Progenitor cell of endocrine pancreas (in vitro differentiated cells): ENCODE results near the gene RAB11FIP4. TPM values are rescaled to one million over a fixed set of nuclear protein-coding genes. Genes with fewer than 3 reads are reported as not detected.
A peak's percentile ranks its signal among the peaks of the same experiment; 100 is the strongest.

ENCODE experiments used
- DNase-seq: peaks from one replicate; pipeline ENCODE4 v3.0.0; 2021; ENCODE audit warnings: low spot score; ENCODE audit not compliant: unreplicated experiment
- H3K27ac Mint-ChIP-seq: 2 replicates; pipeline ENCODE4 v1.8.0; 2021; ENCODE audit warnings: mild to moderate bottlenecking, moderate library complexity, mixed read lengths
- H3K27me3 Mint-ChIP-seq: 2 replicates; pipeline ENCODE4 v1.8.0; 2021; ENCODE audit warnings: mixed read lengths
- H3K36me3 Mint-ChIP-seq: 2 replicates; pipeline ENCODE4 v1.8.0; 2022; ENCODE audit warnings: mixed read lengths; ENCODE audit not compliant: insufficient read depth
- H3K4me1 Mint-ChIP-seq: 2 replicates; pipeline ENCODE4 v1.8.0; 2021; ENCODE audit warnings: low read depth, mixed read lengths
- H3K4me3 Mint-ChIP-seq: 2 replicates; pipeline ENCODE4 v1.8.0; 2021; ENCODE audit warnings: low read depth, mild to moderate bottlenecking, moderate library complexity, mixed read lengths
- H3K9me3 Mint-ChIP-seq: 2 replicates; pipeline ENCODE4 v1.8.0; 2021; ENCODE audit warnings: low read depth, mixed read lengths
- total RNA-seq: library from RNA; stranded (reverse); gene quantifications from 2 replicates; pipeline ENCODE4 v1.2.1, GENCODE V29; 2021
- TF ChIP-seq, protein P1 (sequence below): fragments of 200-600 bp; sonication (generic); IDR thresholded peaks from one replicate; pipeline ENCODE4 v1.5.0; 2021; ENCODE audit warnings: antibody characterized with exemption, mild to moderate bottlenecking; ENCODE audit not compliant: unreplicated experiment

RAB11FIP4 gene
- total RNA-seq, 1 donor from 2014 or later, result 65.5 TPM

DNA sequence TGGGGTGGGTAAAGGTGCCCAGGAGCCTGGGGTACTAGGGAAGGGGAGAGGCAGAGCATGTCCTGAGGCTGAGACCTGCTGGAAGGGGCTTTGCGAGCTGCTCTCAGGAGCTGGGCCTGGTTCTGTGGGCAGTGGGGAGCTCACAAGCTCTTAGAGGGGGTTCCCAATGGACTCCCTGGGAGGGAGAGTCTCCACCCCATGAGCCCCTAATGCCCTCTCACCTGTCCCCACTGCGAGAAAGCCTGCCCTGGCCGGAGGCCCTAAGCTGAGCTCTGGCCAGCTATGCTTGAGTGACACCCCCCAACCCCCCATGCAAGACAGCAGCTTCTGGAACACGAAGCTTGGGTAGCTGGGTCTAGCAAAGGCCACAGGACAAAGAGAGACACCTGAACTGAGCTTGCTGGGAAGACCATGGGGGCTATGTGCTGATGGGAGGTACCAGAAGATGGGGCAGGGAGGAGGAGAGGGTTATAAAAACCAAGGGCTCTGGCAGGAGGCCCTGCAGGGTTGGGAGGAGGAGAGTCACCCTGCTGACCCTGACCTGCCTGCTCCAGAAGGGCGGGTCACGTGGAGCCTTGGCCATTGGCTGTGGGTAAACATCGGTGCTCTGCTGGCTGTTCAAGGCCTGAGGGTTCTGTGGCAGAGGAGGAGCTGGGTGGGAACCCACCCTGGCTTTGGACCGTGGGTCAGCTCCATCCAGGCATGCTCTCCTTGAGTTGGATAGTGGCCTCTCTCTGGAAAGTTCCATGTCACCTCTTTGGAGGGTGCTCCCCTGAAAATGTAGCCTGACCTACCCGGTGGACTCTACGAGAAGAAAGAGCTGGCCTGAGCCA is 106.7 kb downstream of the RAB11FIP4 start:
- no peaks in the 10 kb centered on the region for H3K36me3 Mint-ChIP-seq

DNA sequence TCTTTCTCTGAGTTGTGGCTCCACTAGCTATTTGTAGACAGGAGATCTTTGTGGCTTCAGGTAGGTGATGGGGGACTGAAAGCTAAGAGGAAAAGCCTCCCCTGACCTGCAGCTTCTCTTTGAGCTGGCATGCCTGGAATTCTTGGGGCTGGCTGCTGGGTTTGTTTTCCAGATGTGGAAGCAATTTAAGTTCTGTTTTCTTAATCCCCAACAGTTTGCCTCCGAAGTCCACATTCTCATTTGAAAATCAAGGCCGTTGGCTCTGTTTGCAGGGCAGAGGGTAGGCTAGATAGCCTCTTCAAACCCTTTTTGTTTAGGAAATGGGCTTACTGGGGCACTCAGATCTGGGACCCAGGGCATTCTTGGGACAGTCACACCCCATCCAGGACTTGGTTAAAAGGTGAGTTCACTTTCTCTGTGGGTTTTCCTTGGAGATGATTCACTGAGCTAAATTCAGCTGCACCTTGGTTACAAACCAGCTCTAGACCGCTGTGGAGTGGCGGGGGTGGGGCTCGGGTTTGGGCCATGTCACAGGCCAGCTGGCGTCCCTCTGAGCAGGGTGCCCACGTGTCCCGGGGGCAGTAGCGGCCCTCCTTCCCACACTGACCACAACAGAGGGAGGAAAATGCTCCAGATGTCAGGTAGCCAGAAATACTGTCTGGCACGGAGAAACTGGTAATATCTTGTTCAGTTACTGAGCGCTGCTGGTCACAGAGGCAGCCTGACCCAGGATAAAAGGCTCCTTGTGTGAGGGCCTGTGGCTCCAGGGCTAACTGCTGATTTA is 108.5 kb downstream of the RAB11FIP4 start:
- peak overlapping the region; percentile 82 for H3K27ac Mint-ChIP-seq
- no peak for DNase-seq
- H3K4me3 Mint-ChIP-seq, result no peak overlapping the region
- H3K36me3 Mint-ChIP-seq, result no peaks in the 10 kb centered on the region
- peaks cover 33% of the 10 kb centered on the region for H3K4me1 Mint-ChIP-seq
- H3K27me3 Mint-ChIP-seq, result no peaks in the 10 kb centered on the region
- TF ChIP-seq, protein P1, sequence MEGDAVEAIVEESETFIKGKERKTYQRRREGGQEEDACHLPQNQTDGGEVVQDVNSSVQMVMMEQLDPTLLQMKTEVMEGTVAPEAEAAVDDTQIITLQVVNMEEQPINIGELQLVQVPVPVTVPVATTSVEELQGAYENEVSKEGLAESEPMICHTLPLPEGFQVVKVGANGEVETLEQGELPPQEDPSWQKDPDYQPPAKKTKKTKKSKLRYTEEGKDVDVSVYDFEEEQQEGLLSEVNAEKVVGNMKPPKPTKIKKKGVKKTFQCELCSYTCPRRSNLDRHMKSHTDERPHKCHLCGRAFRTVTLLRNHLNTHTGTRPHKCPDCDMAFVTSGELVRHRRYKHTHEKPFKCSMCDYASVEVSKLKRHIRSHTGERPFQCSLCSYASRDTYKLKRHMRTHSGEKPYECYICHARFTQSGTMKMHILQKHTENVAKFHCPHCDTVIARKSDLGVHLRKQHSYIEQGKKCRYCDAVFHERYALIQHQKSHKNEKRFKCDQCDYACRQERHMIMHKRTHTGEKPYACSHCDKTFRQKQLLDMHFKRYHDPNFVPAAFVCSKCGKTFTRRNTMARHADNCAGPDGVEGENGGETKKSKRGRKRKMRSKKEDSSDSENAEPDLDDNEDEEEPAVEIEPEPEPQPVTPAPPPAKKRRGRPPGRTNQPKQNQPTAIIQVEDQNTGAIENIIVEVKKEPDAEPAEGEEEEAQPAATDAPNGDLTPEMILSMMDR, result no peak
- no peaks in the 10 kb centered on the region for H3K9me3 Mint-ChIP-seq

More for the DNA sequence above, 106.7 kb downstream of the RAB11FIP4 start:
- no peak overlapping the region for H3K4me3 Mint-ChIP-seq
- TF ChIP-seq, protein P1, result no peak
- DNase-seq, result no peak
- no peak overlapping the region for H3K27ac Mint-ChIP-seq
- H3K9me3 Mint-ChIP-seq, result no peaks in the 10 kb centered on the region
- peaks cover 43% of the 10 kb centered on the region for H3K4me1 Mint-ChIP-seq
- H3K27me3 Mint-ChIP-seq, result no peaks in the 10 kb centered on the region

- Mint-ChIP-seq H3K27me3 (no peaks in the 10 kb centered on the region), H3K27ac (no peak overlapping the region), H3K9me3 (no peaks in the 10 kb centered on the region), H3K4me3 (no peak overlapping the region), H3K4me1 (peaks cover 14% of the 10 kb centered on the region), H3K36me3 (no peaks in the 10 kb centered on the region)
- TF ChIP-seq, protein P1, result no peak
- no peak for DNase-seq
Observed at GRCh38 chr17:31506517-31506916, 115.0 kb downstream of the RAB11FIP4 start.

DNA sequence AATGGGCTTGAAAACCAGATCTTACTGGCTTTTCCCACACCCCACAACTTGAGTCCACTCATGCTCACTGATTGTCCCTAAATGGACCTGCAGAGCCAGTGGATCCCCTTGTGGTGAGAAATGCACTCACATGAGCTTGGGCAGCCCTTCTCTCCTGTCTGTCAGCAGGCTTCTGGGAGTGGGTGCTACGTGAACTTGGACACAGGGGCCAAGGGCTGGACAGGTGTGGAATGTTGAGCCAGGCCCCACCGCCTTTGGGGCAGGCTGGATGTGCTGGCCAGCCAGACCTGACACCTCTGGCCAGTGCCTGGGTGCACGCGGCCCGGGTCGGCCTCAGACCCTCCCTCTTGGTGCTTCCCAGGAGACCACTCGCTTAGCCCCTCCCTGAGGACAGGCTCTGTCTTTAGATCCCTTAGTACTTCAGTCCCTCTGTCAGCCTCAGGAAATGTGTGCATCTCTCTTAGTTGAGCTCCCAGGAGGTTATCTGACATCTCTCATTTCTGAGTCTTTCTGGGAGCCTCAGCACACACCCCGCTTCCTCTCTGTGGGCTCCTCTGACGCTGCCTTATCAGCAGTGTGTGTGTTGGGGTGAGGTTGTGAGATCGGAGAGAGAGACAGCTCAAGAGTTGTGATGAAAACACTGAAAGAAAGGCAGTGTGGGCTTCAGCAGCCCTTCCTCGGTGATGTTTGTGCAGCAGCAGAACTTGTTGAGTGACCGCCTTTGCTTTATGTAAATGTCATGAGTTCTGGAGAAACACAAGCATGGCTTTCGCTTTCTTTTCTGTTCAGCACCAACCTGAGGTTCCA is 117.0 kb downstream of the RAB11FIP4 start:
- H3K4me1 Mint-ChIP-seq, result peaks cover 14% of the 10 kb centered on the region
- TF ChIP-seq, protein P1, result peak; percentile 49
- H3K36me3 Mint-ChIP-seq, result no peaks in the 10 kb centered on the region
- H3K4me3 Mint-ChIP-seq, result no peak overlapping the region
- H3K27ac Mint-ChIP-seq, result peak overlapping the region; percentile 87
- no peaks in the 10 kb centered on the region for H3K9me3 Mint-ChIP-seq
- H3K27me3 Mint-ChIP-seq, result no peaks in the 10 kb centered on the region
- no peak for DNase-seq
